ENCODE data around the gene CLEC18B.
"Not testable (repeated sequence)": the region's sequence is repeated elsewhere in the genome, so short reads cannot be mapped to it uniquely, and the experiment has no call there.

CLEC18B gene

DNA sequence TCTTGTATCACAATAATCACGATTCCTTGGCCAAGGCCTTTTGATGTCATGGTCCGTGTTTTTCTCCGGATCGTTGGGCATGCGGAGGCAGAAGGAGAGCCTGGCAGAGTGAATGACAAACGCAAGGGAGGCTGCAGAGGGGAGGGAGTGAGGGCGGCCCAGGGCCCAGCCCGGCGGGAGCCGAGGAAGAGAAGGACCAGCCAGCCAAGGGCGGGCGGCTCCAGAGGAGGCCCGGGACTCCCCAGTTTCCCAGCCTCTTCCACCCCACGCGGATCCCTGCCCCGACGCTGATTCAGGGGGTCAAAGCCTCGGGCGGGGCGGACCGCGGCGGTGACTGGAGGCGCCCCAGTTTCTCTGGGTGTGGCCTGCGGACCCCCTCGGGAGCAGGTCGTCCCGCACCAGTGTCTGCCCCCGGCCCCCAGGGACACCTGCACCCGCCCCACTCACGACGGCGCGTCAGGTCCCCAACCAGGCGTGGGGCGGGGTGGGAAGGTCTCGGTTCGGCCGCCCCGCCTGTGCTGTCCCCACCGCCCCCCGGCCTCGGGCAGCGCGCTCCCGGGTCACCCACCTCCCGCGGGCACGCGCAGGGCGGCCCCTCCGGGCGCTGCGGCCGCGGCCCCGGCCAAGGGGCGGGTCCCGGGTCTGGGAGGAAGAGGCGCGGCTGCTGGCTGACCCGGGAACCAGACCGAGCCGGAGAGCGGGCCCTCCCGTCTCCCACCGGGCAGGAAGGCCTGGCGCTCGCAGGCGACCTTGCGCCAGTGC, 14.5 kb downstream of the CLEC18B start:
- not testable (repeated sequence) for DNase-seq (ENCODE audit: low spot score)

DNA sequence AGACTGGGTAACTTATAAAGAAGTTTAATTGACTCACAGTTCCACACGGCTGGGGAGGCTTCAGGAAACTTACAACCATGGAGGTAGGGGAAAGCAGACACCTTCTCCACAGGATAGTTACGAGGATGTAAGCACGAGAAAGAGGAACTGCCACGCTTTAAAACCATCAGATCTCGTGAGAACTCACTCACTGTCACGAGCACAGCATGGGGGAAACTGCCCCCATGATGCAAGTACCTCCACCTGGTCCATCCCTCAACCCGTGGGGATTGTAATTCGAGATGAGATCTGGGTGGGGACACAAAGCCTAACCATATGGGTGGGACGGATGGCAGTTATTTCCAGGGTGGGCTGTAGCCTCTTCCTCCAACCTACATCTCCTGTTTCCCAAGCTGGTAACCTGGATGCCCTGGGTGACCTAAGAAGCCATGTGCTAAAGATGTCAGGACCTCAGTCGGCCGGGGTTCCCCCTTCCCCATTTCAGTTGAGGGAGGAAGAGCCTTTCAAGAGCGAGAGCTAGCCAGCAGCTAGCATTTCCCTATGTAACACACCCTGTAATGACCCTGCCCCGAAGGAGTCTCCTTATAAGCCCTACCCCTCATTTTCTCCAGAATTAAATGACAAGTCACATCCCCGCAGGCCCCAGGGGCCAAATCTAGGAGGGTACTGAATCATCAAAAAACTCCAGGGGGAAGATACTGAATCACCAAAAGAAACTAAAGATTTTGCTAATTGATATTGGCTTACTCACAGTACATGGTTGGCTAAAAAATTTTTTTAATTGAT, 16.9 kb downstream of the CLEC18B start:
- not testable (repeated sequence) for DNase-seq (ENCODE audit: low spot score)

DNA sequence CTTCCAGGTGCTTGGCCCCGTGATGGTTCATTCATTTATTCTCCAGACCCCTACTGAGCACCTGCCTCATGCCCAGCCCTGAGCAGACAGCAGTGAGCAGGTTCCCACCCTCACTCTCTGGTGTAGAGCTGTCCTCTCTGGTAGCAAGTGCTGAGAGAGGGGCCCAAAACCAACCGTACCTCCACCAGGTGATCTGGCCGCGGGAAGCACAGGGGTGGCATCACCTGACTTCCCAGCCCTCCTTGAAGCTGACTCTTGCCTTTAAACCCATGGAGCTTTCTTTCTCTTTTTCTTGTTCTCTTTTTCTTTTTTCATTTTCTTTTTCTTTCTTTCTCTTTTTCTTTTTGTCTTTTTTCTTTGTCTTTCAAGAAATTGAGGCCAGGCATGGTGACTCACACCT, 21.0 kb downstream of the CLEC18B start:
- DNase-seq (ENCODE audit: low spot score) = not testable (repeated sequence)

DNA sequence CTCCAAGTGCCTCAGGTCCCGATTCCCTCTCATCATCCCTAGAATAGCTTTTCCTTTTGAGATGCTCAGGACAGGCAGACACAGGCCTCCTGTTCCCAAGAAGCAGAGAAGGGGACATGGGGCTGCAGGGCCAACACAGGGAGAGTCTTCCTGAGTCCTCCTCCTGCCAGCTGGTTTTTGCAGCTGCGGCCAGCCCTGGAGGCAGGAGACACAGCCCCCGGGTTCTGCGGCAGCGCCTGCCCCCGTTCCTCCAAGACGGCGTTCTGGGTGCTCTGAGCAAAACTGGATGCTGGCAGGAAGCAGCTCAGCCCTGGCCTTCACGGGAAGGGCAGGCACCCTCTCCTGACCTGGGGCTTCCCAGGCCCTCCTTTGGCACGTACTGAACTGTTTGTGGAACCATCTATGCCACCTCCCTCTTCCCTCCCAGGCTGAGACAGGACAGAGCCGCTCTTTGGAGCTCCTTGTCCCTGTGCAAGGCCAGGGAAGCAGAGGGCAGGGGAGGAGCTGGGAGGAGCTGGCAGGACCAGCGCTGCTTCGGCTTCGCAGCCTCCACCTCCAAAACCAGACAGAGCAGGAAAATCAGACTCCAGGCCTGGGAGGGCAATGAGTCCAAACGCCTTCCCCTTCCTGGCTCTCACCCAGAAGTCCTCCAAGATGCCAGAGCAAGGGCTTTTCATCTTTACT, 22.9 kb downstream of the CLEC18B start:
- DNase-seq (ENCODE audit: low spot score) = not testable (repeated sequence)

DNA sequence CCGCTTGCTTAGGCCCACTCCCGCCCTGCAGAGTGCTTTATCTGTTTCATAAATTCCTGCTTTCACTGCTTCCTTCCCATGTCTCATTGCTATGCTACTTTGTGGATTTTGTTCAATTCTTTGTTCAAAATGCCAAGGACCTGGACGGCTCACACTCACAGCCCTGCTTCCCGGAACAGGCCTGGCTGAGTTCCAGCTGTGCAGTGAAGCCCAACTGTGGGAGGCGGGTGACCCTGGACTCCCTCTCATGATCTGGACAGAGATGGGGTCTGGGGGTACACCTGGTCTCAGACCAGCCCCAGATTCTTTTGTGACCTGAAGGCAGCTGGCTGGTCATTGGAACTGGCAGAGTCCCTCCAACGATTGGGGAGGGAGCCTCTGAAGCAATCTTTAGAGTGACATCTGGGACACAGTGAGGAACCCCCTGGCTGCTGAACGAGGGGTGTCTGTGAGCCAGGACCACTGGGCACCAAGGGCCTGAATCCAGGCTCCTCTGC, 24.7 kb downstream of the CLEC18B start:
- not testable (repeated sequence) for DNase-seq (ENCODE audit: low spot score)

DNA sequence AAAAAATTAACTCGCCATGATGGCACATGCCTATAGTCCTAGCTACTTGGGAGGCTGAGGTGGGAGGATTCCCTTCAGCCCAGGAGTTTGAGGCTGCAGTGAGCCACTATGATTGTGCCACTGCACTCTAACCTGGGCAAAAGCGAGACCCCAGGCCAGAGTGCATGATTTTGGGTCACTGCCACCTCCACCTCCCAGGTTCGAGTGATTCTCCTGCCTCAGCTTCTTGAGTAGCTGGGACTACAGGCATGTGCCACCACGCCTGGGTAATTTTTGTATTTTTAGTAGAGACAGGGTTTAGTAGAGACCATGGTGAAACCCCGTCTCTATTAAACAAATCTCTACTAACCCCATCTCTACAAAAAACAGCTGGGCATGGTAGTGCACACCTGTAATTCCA, 26.7 kb downstream of the CLEC18B start:
- DNase-seq (ENCODE audit: low spot score) = not testable (repeated sequence)

DNA sequence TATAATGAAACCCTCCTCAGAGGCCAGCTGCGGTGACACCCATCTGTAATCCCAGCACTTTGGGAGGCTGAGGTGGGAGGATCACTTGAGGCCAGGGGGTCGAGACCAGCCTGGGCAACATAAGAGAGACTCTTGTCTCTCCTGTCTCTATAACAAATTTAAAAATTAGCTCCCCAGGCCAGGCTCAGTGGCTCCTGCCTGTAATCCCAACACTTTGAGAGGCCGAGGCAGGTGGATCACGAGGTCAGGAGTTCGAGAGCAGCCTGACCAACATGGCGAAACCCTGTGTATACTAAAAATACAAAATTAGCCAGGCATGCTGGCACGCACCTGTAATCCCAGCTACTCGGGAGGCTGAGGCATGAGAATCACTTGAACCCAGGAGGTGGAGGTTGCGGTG, 27.1 kb downstream of the CLEC18B start:
- DNase-seq (ENCODE audit: low spot score) = not testable (repeated sequence)

DNA sequence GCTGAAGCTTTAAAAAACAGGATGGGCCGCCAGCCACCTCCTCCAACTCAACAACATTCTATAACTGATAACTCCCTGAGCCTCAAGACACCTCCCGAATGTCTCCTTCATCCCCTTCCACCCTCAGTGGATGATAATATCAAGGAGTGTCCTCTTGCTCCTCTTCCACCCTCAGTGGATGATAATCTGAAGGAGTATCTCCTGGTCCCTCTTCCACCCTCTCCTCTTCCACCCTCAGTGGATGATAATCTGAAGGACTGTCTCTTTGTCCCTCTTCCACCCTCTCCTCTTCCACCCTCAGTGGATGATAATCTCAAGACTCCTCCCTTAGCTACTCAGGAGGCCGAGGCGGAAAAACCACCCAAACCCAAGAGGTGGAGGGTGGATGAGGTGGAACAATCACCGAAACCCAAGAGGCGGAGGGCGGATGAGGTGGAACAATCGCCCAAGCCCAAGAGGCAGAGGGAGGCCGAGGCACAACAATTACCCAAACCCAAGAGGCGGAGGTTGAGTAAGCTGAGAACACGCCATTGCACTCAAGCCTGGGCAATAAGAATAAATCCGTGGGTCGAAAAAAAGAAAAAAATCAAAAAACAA, 29.7 kb downstream of the CLEC18B start:
- DNase-seq (ENCODE audit: low spot score) = not testable (repeated sequence)

DNA sequence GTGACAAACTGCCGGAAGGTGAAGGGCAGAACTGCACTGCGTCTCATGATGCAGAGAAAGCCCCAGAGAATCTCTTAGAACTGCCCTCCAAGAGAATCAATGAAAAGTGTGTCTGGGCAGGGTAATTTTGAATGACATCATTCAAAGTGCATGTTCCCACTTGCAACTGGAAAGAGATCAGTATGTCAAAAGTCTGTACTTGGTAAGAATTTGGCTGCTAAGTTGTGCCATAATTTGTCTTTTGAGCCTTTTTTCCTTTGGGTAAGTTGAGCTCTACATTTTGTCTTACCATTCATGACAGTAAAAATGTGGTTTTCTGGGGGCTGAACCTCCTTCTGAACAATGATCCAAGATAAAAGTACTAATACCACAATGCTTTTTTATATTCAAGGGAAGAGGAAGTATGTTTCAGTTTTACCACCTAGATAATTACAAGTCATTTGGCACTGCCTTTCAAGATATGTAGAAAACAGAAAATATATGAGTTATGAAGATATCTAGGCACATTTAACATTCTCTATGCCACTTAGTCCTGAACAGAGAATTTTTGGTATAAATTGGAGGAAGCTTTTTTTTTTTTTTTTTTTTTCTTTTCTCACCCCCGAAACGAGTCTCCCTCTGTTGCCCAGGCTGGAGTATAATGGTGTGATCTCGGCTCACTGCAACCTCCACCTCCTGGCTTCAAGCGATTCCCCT, 38.8 kb downstream of the CLEC18B start:
- DNase-seq (ENCODE audit: low spot score) = not testable (repeated sequence)

DNA sequence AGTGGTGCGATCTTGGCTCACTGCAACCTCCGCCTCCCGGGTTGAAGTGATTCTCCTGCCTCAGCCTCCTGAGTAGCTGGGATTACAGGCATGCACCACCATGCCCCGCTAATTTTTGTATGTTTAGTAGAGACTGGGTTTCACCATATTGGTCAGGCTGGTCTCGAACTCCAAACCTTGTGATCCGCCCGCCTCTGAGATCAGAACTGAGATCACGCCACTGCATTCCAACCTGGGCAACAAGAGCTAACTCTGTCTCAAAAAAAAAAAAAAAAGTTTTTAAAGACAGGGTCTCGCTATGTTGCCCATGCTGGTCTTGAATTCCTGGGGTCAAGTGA, 47.5 kb downstream of the CLEC18B start:
- DNase-seq (ENCODE audit: low spot score) = not testable (repeated sequence)

DNA sequence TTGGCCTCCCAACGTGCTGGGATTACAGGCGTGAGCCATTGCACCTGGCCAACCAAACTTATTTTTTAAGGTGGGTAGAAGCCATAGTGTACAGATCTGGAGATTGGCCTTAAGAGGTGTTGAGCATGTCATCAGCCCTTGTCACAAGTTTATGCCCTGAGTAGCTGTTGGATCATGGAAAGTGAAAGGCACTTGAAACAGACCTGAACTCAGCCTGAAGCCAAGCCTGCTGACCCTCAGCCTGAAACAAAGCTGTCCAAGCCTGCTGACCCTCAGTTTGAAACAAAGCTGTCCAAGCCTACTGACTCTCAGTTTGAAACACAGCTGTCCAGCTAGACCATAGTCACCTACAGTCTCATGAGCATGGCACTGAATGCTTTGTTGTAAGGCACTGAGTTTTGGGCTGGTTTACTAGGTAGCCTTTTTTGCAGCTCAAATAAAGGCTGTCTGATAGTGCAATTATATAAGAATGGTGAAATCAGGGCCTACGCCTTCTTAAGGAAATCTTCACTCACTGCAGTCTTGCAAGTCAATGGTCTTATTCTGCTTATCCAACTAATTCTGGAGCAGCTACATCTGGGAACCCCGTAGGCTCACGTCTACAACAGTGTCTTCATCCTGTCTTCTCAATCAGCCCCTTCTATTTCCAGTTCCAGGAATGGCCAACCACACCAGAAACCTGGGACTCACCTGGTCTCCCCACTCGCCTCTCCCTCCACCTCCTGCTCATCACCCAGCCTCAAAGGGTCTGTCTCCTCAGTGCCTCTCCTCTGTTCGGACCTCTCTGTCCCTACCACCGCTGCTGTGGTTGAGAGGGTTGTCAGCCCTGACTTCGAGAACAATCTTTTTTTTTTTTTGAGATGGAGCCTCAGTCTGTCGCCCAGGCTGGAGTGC, 48.1 kb downstream of the CLEC18B start:
- no peak for DNase-seq (ENCODE audit: low spot score)

DNA sequence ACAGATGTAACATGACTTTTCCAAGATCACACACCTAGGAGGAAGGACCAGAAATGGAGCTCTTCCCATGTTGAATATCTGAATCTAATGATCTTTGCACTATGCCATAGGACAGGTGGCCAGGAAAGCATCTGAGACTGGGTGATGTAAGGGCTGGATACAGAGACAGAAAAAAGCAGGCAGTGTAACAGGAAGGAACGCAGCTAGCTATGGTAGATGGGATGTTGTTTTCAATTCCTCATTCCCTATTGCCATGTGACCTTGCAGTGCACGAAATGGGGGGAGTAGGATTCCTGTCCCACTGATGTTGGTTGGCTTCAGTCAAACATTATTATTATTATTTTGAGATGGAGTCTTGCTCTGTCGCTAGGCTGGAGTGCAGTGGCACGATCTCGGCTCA, 48.9 kb downstream of the CLEC18B start:
- no peak for DNase-seq (ENCODE audit: low spot score)

DNA sequence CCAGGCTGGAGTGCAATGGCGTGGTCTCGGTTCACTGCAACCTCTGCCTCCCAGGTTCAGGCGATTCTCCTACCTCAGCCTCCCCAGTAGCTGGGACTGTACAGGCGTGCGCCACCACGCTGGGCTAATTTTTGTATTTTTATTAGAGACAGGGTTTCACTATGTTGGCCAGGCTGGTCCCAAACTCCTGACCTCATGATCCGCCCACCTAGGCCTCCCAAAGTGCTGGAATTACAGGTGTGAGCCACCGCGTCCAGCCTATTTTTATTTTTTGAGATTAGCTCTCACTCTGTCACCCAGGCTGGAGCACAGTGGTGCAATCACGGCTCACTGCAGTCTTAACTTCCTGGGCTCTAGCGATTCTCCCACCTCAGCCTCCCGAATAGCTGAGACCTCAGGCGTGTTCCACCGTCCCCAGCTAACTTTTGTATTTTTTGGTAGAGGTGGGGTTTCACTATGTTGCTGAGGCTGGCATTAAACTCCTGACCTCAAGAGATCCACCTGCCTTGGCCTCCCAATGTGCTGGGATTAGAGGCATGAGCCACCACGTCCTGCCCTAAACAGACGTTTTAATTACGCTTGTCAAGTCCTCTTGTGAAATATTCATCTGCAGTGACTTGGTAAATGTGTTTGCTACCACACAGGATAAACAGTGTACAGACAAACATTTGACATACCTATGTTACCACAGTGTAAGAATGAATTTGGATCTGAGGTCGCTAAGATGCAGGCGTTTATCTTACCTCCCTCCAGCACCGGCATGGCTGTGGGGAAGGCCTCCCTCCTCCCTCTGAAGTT, 50.7 kb downstream of the CLEC18B start:
- not testable (repeated sequence) for DNase-seq (ENCODE audit: low spot score)

DNA sequence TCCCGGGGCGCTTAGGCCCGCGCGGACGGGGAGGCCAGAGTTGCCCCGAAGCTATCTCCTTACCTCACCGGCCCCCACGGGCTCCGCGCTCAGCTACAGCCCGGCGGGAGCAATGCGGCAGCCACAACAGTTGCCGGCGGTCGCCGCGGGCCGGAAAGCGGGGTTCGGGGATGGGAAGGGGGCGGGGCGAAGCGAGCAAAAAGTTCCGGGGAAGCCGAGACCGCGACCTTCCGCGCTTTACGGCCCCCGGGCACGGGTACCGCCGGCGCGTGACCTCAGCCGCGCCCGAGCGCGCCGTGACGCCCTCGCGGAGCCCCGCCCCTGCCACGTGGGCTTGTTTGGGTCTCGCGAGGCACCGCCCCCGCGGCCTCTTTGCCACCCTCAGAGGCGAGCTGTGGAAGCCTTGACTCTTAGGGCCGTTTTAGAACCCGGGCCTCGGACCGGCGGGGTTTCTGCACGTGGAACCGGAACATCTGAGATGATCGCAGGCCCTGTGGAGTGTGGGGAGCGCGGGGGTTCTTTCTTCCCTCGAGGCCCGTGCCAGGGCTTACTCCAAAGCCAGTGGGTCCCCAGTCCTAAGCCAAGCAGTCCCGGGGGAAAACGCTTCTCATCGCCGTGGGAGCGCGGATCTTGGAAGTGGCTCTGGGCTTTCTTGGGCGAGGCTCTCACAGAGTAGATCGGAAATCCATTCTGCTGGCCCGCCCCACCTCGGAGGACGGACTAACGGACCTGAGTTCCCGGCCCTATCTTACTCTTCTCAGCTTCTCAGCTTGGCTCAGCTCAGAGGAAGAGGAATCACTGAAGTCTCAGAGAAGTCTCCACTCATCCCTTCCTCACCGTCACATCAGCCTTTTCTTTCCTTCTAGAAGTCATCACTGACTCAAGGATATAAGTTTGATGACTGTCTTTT, 53.0 kb downstream of the CLEC18B start:
- peak; percentile 95 for DNase-seq (ENCODE audit: low spot score)

DNA sequence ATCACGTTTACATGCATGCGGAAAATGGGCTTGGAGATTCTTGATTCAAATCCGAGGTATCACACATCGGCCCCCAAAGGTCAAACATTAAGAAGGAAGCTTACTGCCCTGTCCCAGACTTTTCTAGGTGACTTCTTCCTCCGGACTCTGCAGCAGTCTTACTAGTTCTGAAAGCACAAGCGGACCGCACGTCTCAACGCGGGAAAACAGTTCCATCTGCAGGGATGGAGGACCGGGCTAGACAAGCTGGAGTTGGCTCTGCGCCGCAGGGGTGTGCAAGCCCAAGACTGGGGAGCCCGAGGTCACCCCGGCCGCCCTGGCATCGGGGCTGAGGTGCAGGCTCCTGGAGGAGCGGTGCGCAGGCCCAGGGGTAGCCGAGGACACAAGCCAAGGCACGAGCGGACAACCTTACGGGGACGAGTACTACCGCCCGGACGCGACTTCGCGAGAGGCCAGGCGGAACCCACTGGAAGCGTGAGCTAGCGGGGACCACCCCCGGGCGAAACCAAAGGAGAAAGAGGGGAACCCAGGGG, 53.7 kb downstream of the CLEC18B start:
- DNase-seq (ENCODE audit: low spot score) = peak; percentile 37

DNA sequence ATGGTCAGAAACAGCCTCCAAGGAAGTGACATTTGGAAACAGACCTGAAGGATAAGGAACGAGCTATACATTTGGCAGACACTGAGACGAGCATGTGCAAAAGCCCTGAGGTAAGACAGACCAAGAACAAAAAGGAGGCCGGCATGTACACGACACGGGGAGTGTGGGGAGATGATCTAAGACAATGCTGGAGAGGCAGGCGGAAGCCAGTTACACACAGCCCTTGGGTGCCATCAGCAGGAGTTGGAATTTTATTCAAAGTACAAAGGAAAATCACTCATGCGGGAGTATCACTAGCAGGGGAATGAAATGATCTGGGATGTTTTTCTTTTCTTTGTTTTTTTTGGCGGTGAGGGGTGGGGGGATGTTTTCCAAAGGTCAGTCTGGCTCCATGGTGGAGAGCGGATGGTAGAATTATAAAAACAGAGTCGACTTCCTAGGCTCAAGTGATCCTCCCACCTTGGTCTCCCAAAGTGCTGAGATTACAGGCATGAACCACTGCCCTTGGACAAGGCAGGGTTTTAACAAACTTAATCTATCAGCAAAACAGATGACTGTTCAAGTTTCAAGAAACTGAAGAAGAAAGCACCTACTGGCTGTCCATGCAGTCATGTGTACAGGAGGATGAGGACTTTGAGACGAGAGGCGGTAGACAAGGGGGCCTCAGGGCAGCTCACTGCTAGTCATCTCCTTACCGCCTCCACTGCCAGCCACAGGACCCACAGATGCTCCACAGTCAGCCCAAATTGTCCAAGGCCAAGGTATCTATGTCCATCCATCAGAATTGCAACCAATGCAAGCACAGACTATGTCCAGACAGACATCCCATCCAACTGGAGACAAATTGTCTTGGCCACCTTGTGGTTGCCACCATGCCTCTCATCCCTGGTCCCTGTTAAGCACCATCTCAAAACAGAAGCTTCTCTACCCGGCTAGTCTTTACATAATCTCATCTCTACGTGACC, 59.4 kb downstream of the CLEC18B start:
- DNase-seq (ENCODE audit: low spot score) = not testable (repeated sequence)
